ENCODE data around the gene TRO. TPM values are rescaled to one million over a fixed set of nuclear protein-coding genes. Genes with fewer than 3 reads are reported as not detected.

The TRO gene
- total and polyA plus RNA-seq, 4 donors, result 1.3 to 35.4 (median 17.3) TPM

- no peak overlapping the region for H3K4me3 ChIP-seq (ENCODE audit: low read length in 2 of 2)
- H3K27me3 ChIP-seq (ENCODE audit: control insufficient read depth in 1 of 2, insufficient read depth in 2 of 2, low read length in 1 of 2), result no peaks in the 10 kb centered on the region
- H3K36me3 ChIP-seq (ENCODE audit: control insufficient read depth in 1 of 2, insufficient read depth in 2 of 2, low read length in 1 of 2), result no peaks in the 10 kb centered on the region
- no peak for ATAC-seq (ENCODE audit: low FRiP score)
- no peaks in the 10 kb centered on the region for H3K4me1 ChIP-seq (ENCODE audit: control insufficient read depth in 1 of 2, insufficient read depth in 2 of 2, low read length in 2 of 2)
- no peak overlapping the region for H3K27ac ChIP-seq (ENCODE audit: low read depth in 1 of 2, low read length in 2 of 2)
- DNase-seq, result no peak
- intact Hi-C loops (cut with DNase I), result no loop called here
- no peaks in the 10 kb centered on the region for H3K9me3 ChIP-seq (ENCODE audit: control insufficient read depth, low read length)
Observed at GRCh38 chrX:54944816-54945215, 24.2 kb downstream of the TRO start.

GRCh38 chrX:54945224-54945623 is 24.6 kb downstream of the TRO start:
- intact Hi-C loops (cut with DNase I), result no loop called here
- no peaks in the 10 kb centered on the region for H3K36me3 ChIP-seq (ENCODE audit: control insufficient read depth in 1 of 2, insufficient read depth in 2 of 2, low read length in 1 of 2)
- 70 to 77% methylated on average over 6 of the region's 6 CpGs for WGBS, 2 donors
- H3K4me3 ChIP-seq (ENCODE audit: low read length in 2 of 2), result no peak overlapping the region
- H3K27ac ChIP-seq (ENCODE audit: low read depth in 1 of 2, low read length in 2 of 2), result no peak overlapping the region
- H3K27me3 ChIP-seq (ENCODE audit: control insufficient read depth in 1 of 2, insufficient read depth in 2 of 2, low read length in 1 of 2), result no peaks in the 10 kb centered on the region
- ATAC-seq (ENCODE audit: low FRiP score), result no peak
- H3K9me3 ChIP-seq (ENCODE audit: control insufficient read depth, low read length), result no peaks in the 10 kb centered on the region
- no peaks in the 10 kb centered on the region for H3K4me1 ChIP-seq (ENCODE audit: control insufficient read depth in 1 of 2, insufficient read depth in 2 of 2, low read length in 2 of 2)
- no peak for DNase-seq

- DNase-seq (no peak), ATAC-seq (ENCODE audit: low FRiP score) (no peak)
- intact Hi-C loops (cut with DNase I), result no loop called here
- Histone ChIP-seq H3K4me3 (ENCODE audit: low read length in 2 of 2) (no peak overlapping the region), H3K27me3 (ENCODE audit: control insufficient read depth in 1 of 2, insufficient read depth in 2 of 2, low read length in 1 of 2) (no peaks in the 10 kb centered on the region), H3K27ac (ENCODE audit: low read depth in 1 of 2, low read length in 2 of 2) (no peak overlapping the region), H3K36me3 (ENCODE audit: control insufficient read depth in 1 of 2, insufficient read depth in 2 of 2, low read length in 1 of 2) (no peaks in the 10 kb centered on the region), H3K9me3 (ENCODE audit: control insufficient read depth, low read length) (no peaks in the 10 kb centered on the region), H3K4me1 (ENCODE audit: control insufficient read depth in 1 of 2, insufficient read depth in 2 of 2, low read length in 2 of 2) (no peaks in the 10 kb centered on the region)
- WGBS, 2 donors, result 74 to 82% methylated on average over 8 of the region's 8 CpGs
Observed at GRCh38 chrX:54950730-54951375, 30.2 kb downstream of the TRO start.

- Histone ChIP-seq H3K27ac (ENCODE audit: low read depth in 1 of 2, low read length in 2 of 2) (no peak overlapping the region), H3K27me3 (ENCODE audit: control insufficient read depth in 1 of 2, insufficient read depth in 2 of 2, low read length in 1 of 2) (no peaks in the 10 kb centered on the region), H3K4me1 (ENCODE audit: control insufficient read depth in 1 of 2, insufficient read depth in 2 of 2, low read length in 2 of 2) (no peaks in the 10 kb centered on the region), H3K36me3 (ENCODE audit: control insufficient read depth in 1 of 2, insufficient read depth in 2 of 2, low read length in 1 of 2) (no peaks in the 10 kb centered on the region), H3K4me3 (ENCODE audit: low read length in 2 of 2) (no peak overlapping the region), H3K9me3 (ENCODE audit: control insufficient read depth, low read length) (no peaks in the 10 kb centered on the region)
- 76 to 96% methylated on average over 1 of the region's 1 CpG for WGBS, 2 donors
- intact Hi-C loops (cut with DNase I), result no loop called here
- ATAC-seq (ENCODE audit: low FRiP score) (no peak), DNase-seq (no peak)
Observed at GRCh38 chrX:54961750-54962149, 41.1 kb downstream of the TRO start.

GRCh38 chrX:54964766-54965497 is 44.3 kb downstream of the TRO start:
- intact Hi-C loops (cut with DNase I), result no loop called here
- no peaks in the 10 kb centered on the region for H3K27me3 ChIP-seq (ENCODE audit: control insufficient read depth in 1 of 2, insufficient read depth in 2 of 2, low read length in 1 of 2)
- WGBS, 2 donors, result 67 to 76% methylated on average over 4 of the region's 4 CpGs
- H3K9me3 ChIP-seq (ENCODE audit: control insufficient read depth, low read length), result no peaks in the 10 kb centered on the region
- DNase-seq (no peak), ATAC-seq (ENCODE audit: low FRiP score) (no peak)
- H3K27ac ChIP-seq (ENCODE audit: low read depth in 1 of 2, low read length in 2 of 2), result no peak overlapping the region
- H3K36me3 ChIP-seq (ENCODE audit: control insufficient read depth in 1 of 2, insufficient read depth in 2 of 2, low read length in 1 of 2), result no peaks in the 10 kb centered on the region
- H3K4me3 ChIP-seq (ENCODE audit: low read length in 2 of 2), result no peak overlapping the region
- no peaks in the 10 kb centered on the region for H3K4me1 ChIP-seq (ENCODE audit: control insufficient read depth in 1 of 2, insufficient read depth in 2 of 2, low read length in 2 of 2)

- intact Hi-C loops (cut with DNase I), result no loop called here
- H3K27ac ChIP-seq (ENCODE audit: low read depth in 1 of 2, low read length in 2 of 2), result no peak overlapping the region
- H3K9me3 ChIP-seq (ENCODE audit: control insufficient read depth, low read length), result no peaks in the 10 kb centered on the region
- DNase-seq (no peak), ATAC-seq (ENCODE audit: low FRiP score) (no peak)
- H3K27me3 ChIP-seq (ENCODE audit: control insufficient read depth in 1 of 2, insufficient read depth in 2 of 2, low read length in 1 of 2), result no peaks in the 10 kb centered on the region
- WGBS, 2 donors, result 48 to 68% methylated on average over 4 of the region's 4 CpGs
- no peak overlapping the region for H3K4me3 ChIP-seq (ENCODE audit: low read length in 2 of 2)
- no peaks in the 10 kb centered on the region for H3K36me3 ChIP-seq (ENCODE audit: control insufficient read depth in 1 of 2, insufficient read depth in 2 of 2, low read length in 1 of 2)
- no peaks in the 10 kb centered on the region for H3K4me1 ChIP-seq (ENCODE audit: control insufficient read depth in 1 of 2, insufficient read depth in 2 of 2, low read length in 2 of 2)
Observed at GRCh38 chrX:54977387-54977786, 56.8 kb downstream of the TRO start.

GRCh38 chrX:54978448-54978847 is 57.8 kb downstream of the TRO start:
- no peak overlapping the region for H3K27ac ChIP-seq (ENCODE audit: low read depth in 1 of 2, low read length in 2 of 2)
- DNase-seq (no peak), ATAC-seq (ENCODE audit: low FRiP score) (no peak)
- H3K4me3 ChIP-seq (ENCODE audit: low read length in 2 of 2), result no peak overlapping the region
- intact Hi-C loops (cut with DNase I), result no loop called here
- H3K4me1 ChIP-seq (ENCODE audit: control insufficient read depth in 1 of 2, insufficient read depth in 2 of 2, low read length in 2 of 2), result no peaks in the 10 kb centered on the region
- H3K36me3 ChIP-seq (ENCODE audit: control insufficient read depth in 1 of 2, insufficient read depth in 2 of 2, low read length in 1 of 2), result no peaks in the 10 kb centered on the region
- H3K27me3 ChIP-seq (ENCODE audit: control insufficient read depth in 1 of 2, insufficient read depth in 2 of 2, low read length in 1 of 2), result no peaks in the 10 kb centered on the region
- no peaks in the 10 kb centered on the region for H3K9me3 ChIP-seq (ENCODE audit: control insufficient read depth, low read length)

- DNase-seq (no peak), ATAC-seq (ENCODE audit: low FRiP score) (no peak)
- Histone ChIP-seq H3K36me3 (ENCODE audit: control insufficient read depth in 1 of 2, insufficient read depth in 2 of 2, low read length in 1 of 2) (no peaks in the 10 kb centered on the region), H3K4me3 (ENCODE audit: low read length in 2 of 2) (no peak overlapping the region), H3K27me3 (ENCODE audit: control insufficient read depth in 1 of 2, insufficient read depth in 2 of 2, low read length in 1 of 2) (no peaks in the 10 kb centered on the region), H3K9me3 (ENCODE audit: control insufficient read depth, low read length) (no peaks in the 10 kb centered on the region), H3K27ac (ENCODE audit: low read depth in 1 of 2, low read length in 2 of 2) (no peak overlapping the region), H3K4me1 (ENCODE audit: control insufficient read depth in 1 of 2, insufficient read depth in 2 of 2, low read length in 2 of 2) (no peaks in the 10 kb centered on the region)
- intact Hi-C loops (cut with DNase I), result no loop called here
Observed at GRCh38 chrX:54979432-54979831, 58.8 kb downstream of the TRO start.

- 64 to 75% methylated on average over 6 of the region's 6 CpGs for WGBS, 2 donors
- no peak overlapping the region for H3K4me3 ChIP-seq (ENCODE audit: low read length in 2 of 2)
- H3K4me1 ChIP-seq (ENCODE audit: control insufficient read depth in 1 of 2, insufficient read depth in 2 of 2, low read length in 2 of 2), result no peaks in the 10 kb centered on the region
- H3K27me3 ChIP-seq (ENCODE audit: control insufficient read depth in 1 of 2, insufficient read depth in 2 of 2, low read length in 1 of 2), result no peaks in the 10 kb centered on the region
- no peaks in the 10 kb centered on the region for H3K9me3 ChIP-seq (ENCODE audit: control insufficient read depth, low read length)
- no peaks in the 10 kb centered on the region for H3K36me3 ChIP-seq (ENCODE audit: control insufficient read depth in 1 of 2, insufficient read depth in 2 of 2, low read length in 1 of 2)
- ATAC-seq (ENCODE audit: low FRiP score) (no peak), DNase-seq (no peak)
- no peak overlapping the region for H3K27ac ChIP-seq (ENCODE audit: low read depth in 1 of 2, low read length in 2 of 2)
- intact Hi-C loops (cut with DNase I), result no loop called here
Observed at GRCh38 chrX:54980334-54980733, 59.7 kb downstream of the TRO start.
